Psoas muscle (tissue), 8 donors: Measurements from ENCODE around the gene CDK2AP2. TPM values are rescaled to one million over a fixed set of nuclear protein-coding genes. Genes with fewer than 3 reads are reported as not detected.

Source experiments
- ATAC-seq, 4 donors: fragments of 200-7000 bp; cut with Tn5 transposase; one replicate each; pipeline ENCODE4 v1.9.1; 2020; ENCODE audit warnings: moderate library complexity in 3 of 4, mild to moderate bottlenecking in 2 of 4
- DNase-seq, 2 donors: peaks; one replicate each; pipeline ENCODE4 v3.0.0-alpha.2; 2020
- H3K27ac ChIP-seq: fragments of 200-600 bp; one replicate; pipeline ENCODE4 v1.8.0; 2022
- H3K27me3 ChIP-seq, 3 donors: fragments of 200-600 bp in 1 of 3; one replicate each; pipeline versions ENCODE4 v1.6.1 to v1.8.0; 2013 to 2022; ENCODE audit warnings: low read length in 2 of 3, mild to moderate bottlenecking in 2 of 3, moderate library complexity in 1 of 3; ENCODE audit not compliant: insufficient read depth in 3 of 3
- H3K36me3 ChIP-seq, 2 donors: fragments of 200-600 bp in 1 of 2; one replicate each; pipeline versions ENCODE4 v1.6.1 to v1.8.0; 2013 to 2022; ENCODE audit warnings: low read depth in 1 of 2, mild to moderate bottlenecking in 1 of 2, moderate library complexity in 1 of 2; ENCODE audit not compliant: insufficient read depth in 1 of 2
- H3K4me1 ChIP-seq: fragments of 200-600 bp; one replicate; pipeline ENCODE4 v1.8.0; 2022
- H3K4me3 ChIP-seq: fragments of 200-600 bp; one replicate; pipeline ENCODE4 v1.8.0; 2022; ENCODE audit warnings: mild to moderate bottlenecking
- H3K9me3 ChIP-seq: fragments of 200-600 bp; one replicate; pipeline ENCODE4 v1.8.0; 2022
- CTCF ChIP-seq: fragments of 200-600 bp; IDR thresholded peaks from one replicate; pipeline ENCODE4 v1.8.0; 2022; ENCODE audit warnings: antibody characterized with exemption
- WGBS, 3 donors: extraction: QIAGEN DNeasy Blood & Tissue Kit; methylation state at CpG; one replicate each; pipeline versions ENCODE4 v1.1.6 to v1.1.7; 2013; 5-methylcytosine and 5-hydroxymethylcytosine counted together
- intact Hi-C, 2 donors: fragments of 100-400 bp; cut with DNase I; formaldehyde crosslinking; loops; one replicate each; pipeline versions ENCODE4 v1.11.0 to v1.14.2; 2022
- polyA plus RNA-seq, 3 donors: library from polyadenylated mRNA; stranded (reverse); fragments of 200-250 nt; gene quantifications; one replicate each; pipeline ENCODE4 v1.2.3, GENCODE V29; 2013
- total RNA-seq, 4 donors: library from RNA; stranded (reverse); fragmentation: NEBNext Ultra II Directional in 2 of 4; extraction: Animal tissue kit (Norgen Biotek cat#: 25700) in 2 of 4; gene quantifications; one replicate each; pipeline versions ENCODE4 v1.2.1 to v1.2.4, GENCODE V29; 2021 to 2023
- donor health status: healthy with polysubstance abuse.
- donor health status: DM: no; HTN: no; CAD: no; lungs with moderate emphysema.
- donor health status: Bipolar disorder and iron deficiency.
- donor health status: healthy.
- donor health status: DM: yes; HTN: yes; CAD: no.
- donor health status: DM: no; HTN: no; CAD: no.
- donor health status: DM: no; HTN: no; CAD: no.
- donor health status: DM: yes; HTN: yes; CAD: no.

The CDK2AP2 gene
- total and polyA plus RNA-seq, 7 donors: 16.3 to 72.3 (median 18.5) TPM

GRCh38 chr11:67493548-67494370, 14.2 kb downstream of the CDK2AP2 start:
- no peak overlapping the region for H3K27ac ChIP-seq
- DNase-seq (no peak), ATAC-seq (no peak)
- no peaks in the 10 kb centered on the region for H3K4me1 ChIP-seq
- WGBS, 3 donors: 95 to 96% (median 96%) methylated on average over 57 to 65 of the region's 65 CpGs
- H3K36me3 ChIP-seq: peaks cover 0 to 27% of the 10 kb centered on the region in 2 donors
- no peaks in the 10 kb centered on the region for H3K9me3 ChIP-seq
- H3K4me3 ChIP-seq: no peak overlapping the region
- intact Hi-C loops: no loop called here
- no peaks in the 10 kb centered on the region for H3K27me3 ChIP-seq
- TF ChIP-seq CTCF: no peak

DNA sequence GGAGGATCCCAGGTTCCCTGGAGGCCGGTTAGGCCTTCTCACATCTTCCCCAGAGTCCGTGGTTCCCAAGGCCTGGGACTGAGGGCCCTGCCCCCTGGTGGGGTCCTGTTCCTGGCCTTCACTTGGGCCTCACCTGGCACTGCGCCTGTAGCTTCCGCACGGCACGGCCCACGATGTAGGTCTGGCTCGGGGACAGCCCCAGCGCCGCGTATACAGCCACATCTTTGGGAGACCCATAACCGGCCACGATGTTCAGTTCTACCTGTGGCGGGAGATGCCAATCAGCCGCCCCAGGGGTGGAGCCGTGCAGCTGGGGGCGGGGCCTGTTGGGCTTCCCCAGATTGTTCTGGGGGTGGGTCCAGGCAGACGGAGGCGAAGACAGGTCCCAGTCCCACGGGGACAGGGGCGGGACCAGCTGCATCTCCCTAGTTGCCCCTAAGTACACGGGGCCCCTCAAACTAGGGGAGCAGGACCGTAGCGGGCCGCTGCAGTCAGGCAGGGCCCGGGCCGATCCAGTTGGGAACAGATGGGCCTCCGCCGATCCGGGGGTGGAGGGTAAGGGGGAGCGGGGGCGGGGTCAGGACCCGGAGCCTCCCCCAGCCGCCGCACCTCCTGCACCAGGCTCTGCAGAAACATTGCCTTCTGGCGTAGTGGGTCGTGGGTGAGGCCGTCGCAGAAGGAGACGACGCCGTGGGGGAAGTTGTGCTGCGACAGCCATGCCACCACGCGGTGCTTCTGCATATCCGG, 15.0 kb downstream of the CDK2AP2 start:
- H3K27me3 ChIP-seq: no peaks in the 10 kb centered on the region
- peak in 1 of 4 donors; percentile 4 for ATAC-seq
- H3K27ac ChIP-seq: no peak overlapping the region
- intact Hi-C loops: no loop called here
- WGBS, 3 donors: 82 to 84% (median 83%) methylated on average over 46 of the region's 46 CpGs
- no peaks in the 10 kb centered on the region for H3K9me3 ChIP-seq
- DNase-seq: no peak
- TF ChIP-seq CTCF: no peak
- peaks cover 0 to 30% of the 10 kb centered on the region in 2 donors for H3K36me3 ChIP-seq
- no peaks in the 10 kb centered on the region for H3K4me1 ChIP-seq
- H3K4me3 ChIP-seq: no peak overlapping the region

DNA sequence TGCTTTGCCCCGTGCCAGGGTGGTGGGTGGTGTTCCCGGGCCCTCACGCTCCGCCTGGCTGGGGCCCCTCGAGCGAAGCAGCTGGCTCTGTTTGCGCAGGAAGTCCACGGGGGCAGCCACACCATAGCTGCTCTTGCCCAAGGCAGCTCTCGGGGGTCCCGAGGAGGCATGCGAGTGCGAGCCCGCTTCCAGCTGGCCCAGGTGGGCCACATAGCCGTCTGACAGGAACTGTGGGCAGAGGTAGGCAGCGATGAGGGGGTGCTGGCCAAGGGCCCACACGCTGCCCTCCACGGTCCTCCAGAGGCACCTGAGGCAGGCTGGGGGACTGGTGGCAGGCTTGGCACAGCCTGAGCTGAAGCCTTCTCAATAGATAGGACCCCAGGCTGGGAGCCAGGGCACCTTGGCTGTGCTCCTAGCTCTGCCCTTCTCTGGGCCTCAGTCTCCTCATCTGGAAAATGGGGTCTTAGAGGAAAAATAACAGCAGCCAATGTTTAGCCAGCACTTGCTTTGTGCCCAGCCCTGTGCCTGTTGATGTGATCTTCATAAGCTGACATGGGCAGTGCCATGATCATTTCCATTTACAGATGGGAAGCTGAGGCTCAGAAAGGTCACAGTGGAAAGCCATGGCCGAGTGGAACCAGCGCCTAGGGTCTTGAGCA, 15.8 kb downstream of the CDK2AP2 start:
- no peak for TF ChIP-seq CTCF
- DNase-seq (no peak), ATAC-seq (no peak)
- no peak overlapping the region for H3K27ac ChIP-seq
- no peaks in the 10 kb centered on the region for H3K27me3 ChIP-seq
- peaks cover 0 to 38% of the 10 kb centered on the region in 2 donors for H3K36me3 ChIP-seq
- WGBS, 3 donors: 76 to 81% (median 78%) methylated on average over 19 of the region's 19 CpGs
- H3K4me1 ChIP-seq: no peaks in the 10 kb centered on the region
- no peaks in the 10 kb centered on the region for H3K9me3 ChIP-seq
- no peak overlapping the region for H3K4me3 ChIP-seq
- intact Hi-C loops: no loop called here

DNA sequence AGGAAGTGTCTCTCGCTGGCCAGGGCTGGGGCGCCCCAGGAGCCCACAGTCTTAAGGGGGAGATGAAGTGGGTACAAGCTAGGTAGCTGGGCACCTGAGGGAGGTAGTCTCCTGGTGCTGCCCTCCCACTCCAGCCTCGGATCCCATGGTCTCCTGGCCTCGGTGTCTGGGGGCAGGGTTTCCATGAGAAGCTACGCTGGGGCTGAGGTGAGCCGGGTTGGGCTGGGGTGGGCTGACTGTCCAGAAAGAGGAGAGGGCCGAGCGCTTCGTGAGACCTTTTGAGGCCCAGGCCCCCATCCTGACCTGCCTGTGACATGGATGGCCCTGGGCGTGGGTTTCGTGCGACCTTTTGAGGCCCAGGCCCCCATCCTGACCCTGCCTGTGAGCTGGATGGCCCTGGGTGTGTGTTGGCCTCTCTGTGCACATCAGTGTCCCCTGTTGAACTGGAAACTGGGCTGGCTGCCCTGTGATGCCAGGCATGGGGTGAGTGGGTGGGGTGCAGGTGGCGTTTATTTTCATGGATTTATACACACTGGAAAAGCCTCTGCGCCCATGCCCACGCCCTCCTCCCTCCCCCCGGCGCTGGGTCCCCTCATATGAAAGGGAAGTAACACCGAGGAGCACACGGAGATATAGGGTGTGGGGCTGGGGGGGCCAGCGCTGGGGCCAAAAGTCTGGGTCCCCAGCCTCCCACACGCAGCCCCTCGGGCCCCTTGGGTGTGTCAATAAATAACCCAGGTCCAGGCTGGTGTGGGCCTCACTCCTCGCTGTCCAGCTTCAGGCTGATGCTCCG, 16.5 kb downstream of the CDK2AP2 start:
- ATAC-seq: no peak
- Histone ChIP-seq H3K4me1 (no peaks in the 10 kb centered on the region), H3K36me3 (peaks cover 0 to 44% of the 10 kb centered on the region in 2 donors), H3K9me3 (no peaks in the 10 kb centered on the region), H3K27ac (no peak overlapping the region), H3K4me3 (no peak overlapping the region), H3K27me3 (no peaks in the 10 kb centered on the region)
- intact Hi-C loops: no loop called here
- DNase-seq: no peak
- WGBS, 3 donors: 72 to 81% (median 80%) methylated on average over 21 to 24 of the region's 24 CpGs
- no peak for TF ChIP-seq CTCF
